GM19193 (cell line): ENCODE measurements around the gene LOXL3.
A peak's percentile ranks its signal among the peaks of the same experiment; 100 is the strongest.

Experiments
- POLR2A ChIP-seq: IDR thresholded peaks from 4 replicates; pipeline ENCODE4 v1.6.1; 2011; ENCODE audit not compliant: insufficient read depth, insufficient read length; ENCODE audit errors: extremely low read depth

LOXL3 gene

DNA sequence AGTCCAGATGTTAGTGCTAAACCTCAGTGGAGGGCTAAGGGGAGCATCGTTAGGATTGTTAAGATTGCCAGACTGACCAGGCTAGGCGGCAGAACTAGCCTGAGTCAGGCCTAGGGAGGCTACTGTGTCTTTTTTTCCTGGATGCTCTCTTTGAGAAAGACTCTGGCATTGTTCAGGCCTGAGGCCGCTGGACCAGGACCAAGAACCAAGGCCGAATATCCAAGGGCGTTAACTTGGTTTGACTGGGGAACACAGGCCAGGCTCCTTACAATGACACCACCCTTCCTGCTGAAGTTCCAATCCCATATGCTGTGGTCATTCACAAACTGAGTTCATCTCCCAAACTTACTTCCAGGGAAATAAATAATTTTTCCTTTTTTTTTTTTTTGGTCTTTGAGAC is 13.5 kb downstream of the LOXL3 start:
- TF ChIP-seq POLR2A: no peak

DNA sequence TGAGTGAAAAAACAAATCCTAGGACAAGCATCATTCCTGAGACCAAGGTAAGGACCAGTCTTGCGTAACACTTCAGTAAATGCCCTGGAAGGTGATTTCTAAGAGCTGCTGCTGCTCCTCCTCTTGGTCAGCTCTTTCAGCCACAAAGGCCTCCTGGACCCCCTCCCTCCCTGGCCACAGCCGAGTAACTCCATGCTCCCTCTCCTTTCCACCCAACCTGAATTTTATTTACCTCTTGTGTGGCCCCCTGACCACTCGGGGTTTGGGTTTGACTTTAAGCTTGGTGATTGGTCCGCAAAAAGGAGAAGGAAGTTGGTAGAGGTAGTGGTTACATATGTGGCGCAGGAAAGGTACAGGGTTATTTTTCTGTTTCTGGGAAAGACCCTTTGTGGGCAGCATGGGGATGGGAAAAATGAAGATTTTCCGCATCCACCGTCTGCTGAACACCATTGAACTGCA is 14.8 kb downstream of the LOXL3 start:
- TF ChIP-seq POLR2A: no peak

- TF ChIP-seq POLR2A: no peak
Measured at GRCh38 chr2:74537140-74537539, 16.6 kb downstream of the LOXL3 start.

DNA sequence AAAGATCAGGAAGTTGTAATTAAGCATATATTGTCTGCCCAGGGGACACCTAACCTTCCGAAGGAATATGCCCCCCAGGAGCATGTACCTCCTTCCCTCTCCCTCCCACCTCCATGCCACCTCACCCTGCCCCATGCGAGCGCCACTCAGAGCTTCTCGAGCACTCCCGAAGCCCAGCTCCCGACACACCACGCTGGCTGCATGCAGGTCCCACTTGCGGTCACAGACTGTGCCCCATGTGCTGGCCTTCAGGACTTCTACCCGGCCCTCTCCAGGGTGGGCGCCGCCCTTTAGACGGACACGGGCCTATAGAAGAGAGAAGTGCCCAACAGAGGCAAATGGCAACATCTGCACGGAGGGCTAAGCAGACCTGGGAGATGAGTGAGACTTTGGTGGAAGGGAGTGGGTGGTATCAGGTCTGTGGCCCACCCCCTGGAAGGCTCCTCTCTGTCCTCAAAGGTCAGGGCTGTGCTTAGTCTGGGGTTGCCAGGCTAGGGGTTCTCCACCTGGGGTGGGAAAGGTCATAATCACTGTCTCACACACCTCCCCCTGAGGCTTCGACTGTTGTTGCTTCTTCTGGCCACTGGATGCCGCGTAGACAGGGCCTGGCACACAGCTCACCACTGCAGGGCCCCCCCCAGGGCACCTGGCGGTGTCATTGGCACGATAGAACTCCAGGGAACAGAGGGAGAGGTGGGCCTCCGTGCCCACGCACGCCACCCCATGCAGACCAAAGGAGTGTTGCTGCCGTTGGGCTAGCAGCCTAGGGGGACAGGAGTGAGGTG is 17.4 kb downstream of the LOXL3 start:
- no peak for TF ChIP-seq POLR2A

DNA sequence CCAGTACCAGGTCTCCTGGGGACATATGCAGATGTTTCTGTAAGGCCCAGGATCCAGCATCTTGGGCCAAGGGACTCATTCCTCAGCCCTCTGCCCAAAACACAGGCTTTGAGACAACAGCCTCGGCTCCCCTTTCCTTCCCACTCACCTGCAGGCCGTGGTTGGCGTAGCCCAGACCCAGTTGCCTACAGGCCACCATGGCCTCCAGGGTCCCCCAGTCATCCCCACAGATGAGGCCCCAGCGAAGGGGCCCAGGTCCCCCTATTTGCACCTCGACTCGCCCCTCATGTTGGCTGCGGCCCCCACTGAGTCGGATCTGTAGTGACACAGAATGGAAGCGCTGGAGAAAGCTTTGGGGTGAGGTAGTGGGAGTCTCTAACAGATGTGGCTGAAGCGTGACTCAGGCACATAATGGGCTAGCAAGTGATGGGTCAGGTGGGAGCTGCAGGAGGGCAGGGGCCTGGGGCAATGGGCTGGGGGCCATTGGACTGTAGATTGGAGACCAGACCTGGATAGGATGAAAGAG is 18.2 kb downstream of the LOXL3 start:
- no peak for TF ChIP-seq POLR2A

GRCh38 chr2:74534411-74534810 is 19.3 kb downstream of the LOXL3 start:
- no peak for TF ChIP-seq POLR2A

DNA sequence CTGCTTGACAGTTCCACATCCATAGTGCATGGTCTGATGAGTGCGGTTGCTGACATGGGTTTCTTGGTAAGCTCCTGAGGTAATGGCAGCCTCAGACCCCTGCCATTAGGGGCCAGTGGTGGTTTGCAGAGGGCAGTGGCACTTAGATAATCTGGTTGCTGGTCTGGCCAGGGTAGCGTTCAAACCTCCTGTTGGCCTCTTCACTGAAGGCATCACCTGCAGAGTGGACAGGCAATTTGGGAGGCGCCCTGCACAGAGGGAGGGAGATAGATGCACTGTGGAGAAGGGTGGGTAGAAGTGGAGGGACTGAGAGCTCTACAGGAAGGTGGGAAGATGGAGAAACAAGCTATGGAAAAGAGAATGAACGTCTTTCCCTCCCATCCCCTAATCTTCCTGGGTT is 20.3 kb downstream of the LOXL3 start:
- no peak for TF ChIP-seq POLR2A

DNA sequence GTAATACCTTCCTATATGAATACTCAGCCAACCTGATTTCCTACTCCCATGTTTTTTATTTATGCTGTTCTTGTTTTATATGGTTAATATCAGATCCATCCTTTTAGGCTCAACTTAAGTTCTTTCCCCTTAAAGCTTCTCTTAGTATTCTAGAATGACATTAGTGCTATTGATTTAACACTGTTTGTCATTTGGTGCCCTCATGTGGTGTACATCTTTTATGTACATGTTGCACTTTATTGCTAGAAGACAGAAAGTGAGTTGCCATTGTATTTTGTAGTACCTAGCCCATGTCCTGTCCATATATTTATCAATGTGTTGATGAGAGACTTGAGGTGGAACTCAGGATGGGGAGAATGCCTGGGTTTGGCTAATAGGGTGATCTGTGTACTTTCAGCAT is 21.5 kb downstream of the LOXL3 start:
- TF ChIP-seq POLR2A: no peak

DNA sequence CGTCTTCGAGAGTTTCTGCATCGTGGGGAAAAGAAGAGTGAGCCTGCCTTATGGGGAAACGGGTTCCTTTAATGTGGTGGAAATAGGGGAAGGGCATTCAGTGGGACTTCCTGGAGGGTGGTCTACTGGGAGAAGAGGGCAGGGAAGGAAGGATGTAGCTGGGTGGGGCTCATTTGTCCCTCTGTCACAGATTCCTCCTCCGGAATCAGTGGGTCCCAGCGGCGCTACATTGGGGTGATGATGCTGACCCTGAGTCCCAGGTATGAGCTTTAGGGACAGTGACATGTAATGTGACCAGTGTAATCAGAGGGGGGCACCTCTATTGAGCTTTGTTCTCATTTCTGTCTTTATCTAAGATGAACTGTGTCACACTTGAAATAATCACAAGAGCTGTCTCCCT is 22.1 kb downstream of the LOXL3 start:
- TF ChIP-seq POLR2A: no peak

- TF ChIP-seq POLR2A: peak; percentile 51
Measured at GRCh38 chr2:74530239-74531187, 23.2 kb downstream of the LOXL3 start.

GRCh38 chr2:74529357-74530238 is 24.1 kb downstream of the LOXL3 start, which contains the start of the genes AUP1 and HTRA2:
Gene AUP1 (minus strand): TSS chr2:74529706. CDS start chr2:74529629, 77 bp downstream.
Gene HTRA2 (plus strand): TSS chr2:74529933. CDS start chr2:74530007, 74 bp downstream.
- TF ChIP-seq POLR2A: peak; percentile 98

DNA sequence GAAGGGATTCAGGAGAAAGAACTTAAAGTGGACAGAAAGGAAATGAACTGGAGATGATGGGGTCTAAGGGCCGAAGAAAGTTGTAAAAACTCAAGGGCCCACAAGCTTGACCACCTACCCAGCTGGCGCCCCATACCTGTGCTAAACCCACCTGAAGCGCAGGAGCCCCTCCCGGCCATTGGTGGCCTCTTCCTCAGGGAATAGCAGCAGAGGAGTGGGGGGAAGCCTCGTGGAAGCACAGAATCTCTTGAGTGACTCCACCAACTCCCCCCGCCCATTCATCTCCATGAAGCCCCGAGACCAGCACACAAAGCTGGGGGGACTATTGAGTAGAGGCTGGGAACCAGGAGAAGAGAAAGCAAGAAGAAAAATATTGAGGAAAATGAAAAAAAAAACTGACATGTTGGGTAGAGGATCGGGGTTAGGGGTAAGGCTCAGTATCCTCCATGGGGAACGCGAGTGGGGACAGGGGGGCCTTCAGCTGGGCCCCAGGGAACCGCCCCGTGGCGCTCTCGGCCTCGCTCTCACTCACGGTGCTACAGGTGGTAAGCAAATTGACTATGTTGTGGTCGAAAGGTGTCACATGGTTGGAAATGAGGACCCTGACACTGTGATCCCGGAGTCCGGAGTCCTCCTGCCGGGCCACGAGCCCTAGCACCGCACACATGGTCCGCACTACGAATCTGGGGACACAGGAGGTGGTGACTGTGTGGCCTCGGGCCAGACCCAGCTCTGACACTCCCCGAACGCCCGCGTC is 25.0 kb downstream of the LOXL3 start:
- no peak for TF ChIP-seq POLR2A

DNA sequence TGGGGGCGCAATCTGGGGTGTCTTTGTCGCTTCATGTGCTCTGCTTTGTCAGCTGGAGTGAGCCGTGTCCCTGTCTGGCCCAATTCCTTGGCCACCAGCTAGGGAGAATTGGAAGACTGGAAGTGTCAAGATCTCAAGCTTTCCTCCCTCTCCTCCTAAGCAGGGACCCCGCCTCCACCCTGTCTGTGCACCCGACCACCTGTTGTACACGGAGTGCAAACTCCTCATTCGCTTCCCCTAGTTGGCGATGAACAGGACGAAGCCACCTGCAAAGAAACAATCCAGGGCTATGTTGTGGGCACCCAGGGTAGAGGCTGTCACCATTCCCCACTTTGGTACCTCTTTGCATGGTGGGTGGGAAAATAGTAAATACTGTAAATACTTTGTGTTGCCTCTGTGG is 26.0 kb downstream of the LOXL3 start:
- no peak for TF ChIP-seq POLR2A
